DMS53 (cell line): ENCODE results near the gene CRCP.
"Not testable (repeated sequence)": the region's sequence is repeated elsewhere in the genome, so short reads cannot be mapped to it uniquely, and the experiment has no call there.

Experiments
- DNase-seq: peaks from one replicate; lab custom pipeline; 2025; lab: John Stamatoyannopoulos, UW

CRCP gene

DNA sequence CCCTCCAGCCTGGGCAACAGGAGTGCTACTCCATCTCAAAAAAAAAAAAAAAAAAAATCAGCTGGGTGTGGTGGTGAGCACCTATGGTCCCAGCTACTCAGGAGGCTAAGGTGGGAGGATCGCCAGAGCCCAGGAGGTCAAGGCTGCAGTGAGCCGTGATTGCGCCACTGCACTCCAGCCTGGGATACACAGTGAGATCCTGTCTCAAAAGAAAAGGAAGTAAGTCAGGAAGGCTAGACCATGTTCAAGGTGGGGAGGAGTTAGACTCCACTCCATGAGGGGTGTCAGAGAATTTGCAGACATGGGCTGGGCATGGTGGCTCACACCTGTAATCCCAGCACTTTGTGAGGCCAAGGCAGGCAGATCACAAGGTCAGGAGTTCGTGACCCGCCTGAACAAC lies 6.2 kb upstream of the CRCP start:
- not testable (repeated sequence) for DNase-seq

DNA sequence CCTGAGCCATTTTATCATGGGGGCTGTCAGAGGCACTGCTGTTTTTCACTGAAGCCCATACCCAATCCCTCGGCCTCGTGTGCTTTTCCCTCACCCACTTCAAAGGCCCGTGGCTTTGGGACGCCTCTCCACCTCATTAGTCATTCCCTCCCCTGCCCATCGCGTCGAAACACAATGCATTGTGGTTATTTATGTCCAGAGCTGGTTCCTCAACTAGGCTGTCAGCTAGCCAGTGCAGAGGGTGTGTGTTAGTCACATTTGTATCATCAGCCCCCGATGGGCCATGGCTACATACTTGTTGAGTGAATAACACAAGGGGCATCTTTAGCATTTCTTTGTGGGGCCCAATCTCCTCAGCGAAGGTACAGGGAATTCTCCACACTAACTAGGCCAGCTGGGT lies 3.8 kb upstream of the CRCP start:
- no peak for DNase-seq

DNA sequence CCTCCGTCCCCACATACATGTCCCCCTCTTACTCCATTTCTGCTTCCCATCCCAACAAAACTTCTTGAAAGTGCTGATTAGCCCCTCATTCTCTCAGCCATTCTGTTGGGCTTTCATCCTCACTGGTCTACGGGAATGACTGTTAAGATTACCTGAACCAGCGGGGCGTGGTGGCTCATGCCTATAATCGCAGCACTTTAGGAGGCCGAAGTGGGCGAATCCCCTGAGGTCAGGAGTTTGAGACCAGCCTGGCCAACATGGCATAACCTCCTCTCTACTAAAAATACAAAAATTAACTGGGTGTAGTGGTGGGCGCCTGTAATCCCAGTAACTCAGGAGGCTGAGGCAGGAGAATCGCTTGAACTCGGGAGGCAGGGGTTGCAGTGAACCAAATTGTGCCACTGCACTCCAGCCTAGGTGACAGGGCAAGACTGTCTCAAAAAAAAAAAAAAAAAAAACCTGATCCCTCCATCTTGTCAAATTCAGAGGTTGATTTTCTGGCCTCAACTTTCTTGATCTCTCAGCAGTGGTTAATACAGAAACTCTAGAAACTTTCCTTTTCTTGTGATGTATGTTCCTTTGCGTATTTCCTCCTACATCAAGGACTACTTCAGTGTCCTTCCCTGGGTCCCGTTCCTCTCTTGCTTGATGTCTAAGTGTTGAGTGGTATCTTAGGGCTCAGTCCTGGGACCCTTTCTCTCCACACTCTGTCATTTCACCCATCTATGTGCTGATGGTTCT lies 2.2 kb downstream of the CRCP start:
- not testable (repeated sequence) for DNase-seq

DNA sequence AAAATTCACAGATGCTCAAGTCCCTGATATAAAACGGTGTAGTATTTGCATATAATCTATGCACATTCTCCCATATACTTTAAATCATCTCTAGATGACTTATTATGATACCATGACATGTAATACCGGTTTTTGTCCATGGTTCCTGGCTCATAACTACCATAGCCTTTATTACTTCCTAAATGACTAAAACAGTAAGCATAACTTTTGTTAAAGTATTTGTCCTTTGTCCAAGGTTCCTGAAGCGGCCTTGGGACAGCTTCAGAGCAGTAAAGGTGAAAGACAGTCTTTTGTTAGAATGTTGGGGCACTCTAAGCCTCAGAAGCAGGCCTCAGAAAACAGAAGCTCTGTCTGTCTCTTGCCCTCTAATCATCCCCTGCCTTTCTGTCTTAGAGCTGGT lies 4.0 kb downstream of the CRCP start:
- no peak for DNase-seq

DNA sequence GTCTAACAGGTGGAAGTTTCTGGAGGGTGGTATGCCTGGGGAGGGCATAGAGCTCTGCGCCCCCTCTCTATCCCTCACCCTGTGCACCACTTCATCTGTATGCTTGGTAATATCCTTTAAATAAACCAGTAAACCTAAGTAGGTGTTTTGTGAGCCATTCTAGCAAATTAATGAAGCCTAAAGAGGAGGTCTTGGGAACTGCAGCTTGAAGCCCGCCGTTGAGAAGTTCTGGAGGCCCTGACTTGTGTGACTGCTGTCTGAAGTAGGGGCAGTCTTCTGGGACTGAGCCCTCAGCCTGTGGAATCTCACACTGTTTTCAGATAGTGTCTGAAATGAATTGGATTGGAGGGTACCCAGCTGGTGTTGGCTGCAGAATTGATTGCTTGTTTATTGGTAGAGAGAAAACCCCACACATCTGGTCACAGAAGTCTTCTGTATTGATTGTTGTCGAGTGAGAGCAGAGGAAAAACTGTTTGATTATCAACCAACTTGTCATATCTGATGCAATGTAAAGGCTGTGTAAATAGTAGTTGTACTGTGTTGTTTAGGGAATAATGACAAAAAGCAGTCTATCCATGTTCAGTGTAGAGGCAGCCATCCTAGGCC lies 4.7 kb downstream of the CRCP start:
- DNase-seq = no peak

DNA sequence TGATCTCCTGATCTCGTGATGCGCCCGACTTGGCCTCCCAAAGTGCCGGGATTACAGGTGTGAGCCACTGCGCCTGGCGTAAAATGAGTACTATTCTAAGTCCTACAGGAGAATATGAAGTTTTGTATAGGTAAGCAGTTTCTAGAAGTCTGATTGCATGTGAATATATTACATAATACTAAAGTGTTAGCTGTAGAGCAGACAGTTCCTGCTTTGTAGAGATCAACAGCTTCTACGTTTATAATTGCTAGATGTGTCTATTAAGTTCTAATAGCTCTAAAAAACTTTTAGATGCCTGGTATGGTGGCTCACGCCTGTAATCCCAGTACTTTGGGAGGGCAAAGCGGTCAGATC lies 8.5 kb downstream of the CRCP start:
- no peak for DNase-seq

DNA sequence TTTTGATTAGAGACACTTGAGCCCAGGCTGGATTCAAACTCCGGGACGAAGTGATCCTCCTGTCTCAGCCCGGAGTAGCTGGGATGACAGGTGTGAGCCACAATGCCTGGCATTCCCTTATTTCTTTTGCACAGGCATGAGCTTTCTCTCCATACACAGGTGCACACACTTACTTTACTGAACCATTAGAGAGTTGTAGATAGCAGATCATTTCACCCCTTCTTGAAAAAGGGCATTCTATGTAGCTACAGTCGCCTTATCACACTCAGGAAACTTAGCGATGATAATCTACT lies 9.9 kb downstream of the CRCP start:
- not testable (repeated sequence) for DNase-seq

DNA sequence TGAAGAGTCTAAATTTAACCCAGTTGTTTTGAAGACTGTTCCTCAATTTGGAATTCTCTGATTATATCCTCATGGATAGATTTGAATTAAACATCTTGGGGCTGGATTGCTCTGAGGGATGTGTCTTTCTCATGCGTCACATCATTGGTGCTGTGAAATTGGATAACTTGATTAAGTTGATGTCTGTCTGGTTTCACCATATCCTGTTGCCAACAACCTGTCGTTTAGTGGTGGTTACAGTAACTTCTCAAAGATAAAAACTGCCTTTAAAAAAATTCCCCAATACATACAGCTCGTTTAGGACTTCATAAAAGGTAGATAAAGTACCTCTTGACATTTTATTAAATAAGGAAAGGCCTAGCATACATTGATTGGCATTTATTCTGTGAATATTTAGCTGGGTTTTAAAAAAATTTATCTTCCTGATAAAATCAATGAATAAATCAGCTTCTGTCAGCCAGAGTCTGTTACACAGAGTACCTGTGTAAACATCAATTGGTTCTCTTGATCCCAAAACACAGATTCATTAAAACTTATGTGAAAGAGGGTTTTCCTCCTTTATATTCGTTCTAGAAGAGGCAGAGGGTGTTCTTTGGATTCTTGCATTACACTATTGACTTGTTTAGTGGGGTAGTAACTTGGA lies 10.5 kb downstream of the CRCP start:
- no peak for DNase-seq

DNA sequence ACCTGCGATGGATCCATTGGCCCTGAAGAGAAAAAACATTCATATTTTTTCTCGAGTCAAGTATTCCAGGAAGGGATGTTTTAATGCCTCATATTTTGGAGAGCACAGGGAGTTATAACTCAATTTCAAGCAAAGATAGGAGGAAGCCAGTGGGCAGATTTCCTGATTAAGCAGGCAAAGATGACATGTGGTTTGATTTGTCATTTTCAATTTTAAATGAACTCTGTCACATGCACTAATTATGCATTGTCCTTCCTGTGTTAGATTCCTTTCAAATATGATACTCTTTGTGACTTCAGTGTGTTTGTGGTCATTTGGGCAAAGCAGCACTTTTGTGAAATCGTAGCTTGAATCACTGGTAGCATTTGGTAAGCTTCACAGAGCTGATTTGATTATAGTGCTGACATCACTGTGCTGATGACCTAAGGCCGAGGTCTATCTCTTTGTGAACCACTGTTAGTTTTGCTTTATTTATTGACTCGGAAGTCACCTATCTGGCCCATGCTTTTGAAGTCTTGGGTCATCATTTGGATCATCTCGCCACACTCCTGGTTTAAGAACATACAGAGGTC lies 11.2 kb downstream of the CRCP start:
- not testable (repeated sequence) for DNase-seq

DNA sequence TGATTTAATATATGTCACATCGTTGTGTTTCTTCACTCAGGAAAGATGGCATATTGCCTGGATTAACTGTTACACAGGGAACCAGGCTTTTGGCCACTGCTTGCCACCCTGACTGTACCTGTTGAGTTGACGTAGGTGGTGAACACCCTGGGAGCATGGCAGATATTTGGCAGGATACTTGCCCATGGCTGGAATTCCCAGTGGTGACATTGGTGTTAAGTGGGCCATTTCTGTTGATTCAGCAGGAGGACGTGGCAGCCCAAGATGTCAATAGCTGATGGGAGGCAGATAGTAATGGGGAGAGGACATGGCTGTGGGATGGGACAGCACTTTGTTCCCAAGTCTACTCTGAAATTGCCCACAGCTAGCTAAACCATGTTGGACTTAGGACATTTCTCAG lies 12.5 kb downstream of the CRCP start:
- not testable (repeated sequence) for DNase-seq

DNA sequence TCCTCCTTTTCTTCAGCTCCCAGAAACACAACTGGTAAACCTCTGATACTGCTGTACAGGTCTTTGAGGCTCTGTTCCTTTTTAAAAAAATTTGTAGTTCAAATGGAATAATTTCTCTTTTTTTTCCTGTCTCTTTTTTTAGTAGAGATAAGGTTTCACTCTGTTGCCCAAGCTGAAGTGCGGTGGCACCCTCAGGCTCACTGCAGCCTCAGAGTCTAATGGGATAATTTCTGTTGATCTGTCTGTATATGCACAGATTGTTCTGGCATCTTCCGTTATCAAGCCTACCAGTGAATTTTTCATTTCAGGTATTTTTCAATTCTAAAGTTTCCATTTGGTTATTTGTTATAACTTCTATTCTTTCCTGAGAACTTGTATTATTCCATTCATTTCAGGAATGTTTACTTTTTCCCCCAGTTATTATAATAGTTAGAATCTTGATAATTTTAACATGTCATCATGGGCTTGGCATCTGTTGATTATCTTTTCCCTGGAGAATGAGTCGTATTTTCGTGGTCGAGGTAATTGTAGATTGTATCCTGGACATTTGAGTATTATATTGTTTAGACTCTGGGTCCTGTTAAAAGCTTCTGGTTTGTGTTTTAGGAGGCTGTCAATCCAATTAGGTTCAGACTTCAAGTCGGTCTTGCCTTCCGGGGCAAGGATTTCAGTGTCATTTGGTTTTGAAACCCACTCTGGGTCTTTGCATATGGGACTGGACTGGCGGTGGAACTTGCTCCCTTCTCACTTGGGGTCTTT lies 24.5 kb downstream of the CRCP start:
- DNase-seq = no peak

DNA sequence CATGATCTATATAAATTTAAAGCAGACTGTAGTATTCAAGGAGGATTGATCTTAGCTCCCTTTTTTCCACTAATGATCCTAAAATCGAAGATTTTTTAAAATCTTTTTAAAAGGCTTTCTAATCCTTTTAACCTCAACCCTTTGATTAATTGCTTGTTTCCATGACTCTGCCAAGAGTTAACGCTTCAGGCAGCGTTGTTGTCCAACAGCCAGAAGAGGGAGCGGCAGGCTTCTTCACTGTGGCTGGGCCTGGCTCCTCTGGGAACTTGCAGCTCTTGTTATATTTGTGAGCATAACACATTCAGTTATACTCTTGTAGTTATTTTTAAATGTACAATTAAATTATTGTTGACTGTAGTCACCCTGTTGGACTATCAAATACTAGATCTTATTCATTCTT lies 26.3 kb downstream of the CRCP start:
- DNase-seq = peak; percentile 43

DNA sequence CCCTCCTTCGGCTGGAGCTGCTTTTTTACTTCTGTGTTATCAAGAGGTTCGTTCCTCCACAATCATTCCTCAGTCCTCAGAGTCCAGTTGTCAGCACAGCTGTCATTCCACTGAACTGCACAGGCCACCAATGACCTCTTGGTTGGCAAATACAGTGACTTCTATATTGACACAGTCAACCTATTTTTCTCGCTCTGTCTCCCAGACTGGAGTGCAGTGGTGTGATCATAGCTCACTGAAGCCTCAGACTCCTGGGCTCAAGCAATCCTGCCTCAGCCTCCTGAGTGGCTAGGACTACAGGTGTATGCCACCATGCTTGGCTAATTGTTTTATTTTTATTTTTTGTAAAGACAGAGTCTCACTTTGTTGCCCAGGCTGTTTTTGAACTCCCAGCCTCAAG lies 27.7 kb downstream of the CRCP start:
- no peak for DNase-seq

DNA sequence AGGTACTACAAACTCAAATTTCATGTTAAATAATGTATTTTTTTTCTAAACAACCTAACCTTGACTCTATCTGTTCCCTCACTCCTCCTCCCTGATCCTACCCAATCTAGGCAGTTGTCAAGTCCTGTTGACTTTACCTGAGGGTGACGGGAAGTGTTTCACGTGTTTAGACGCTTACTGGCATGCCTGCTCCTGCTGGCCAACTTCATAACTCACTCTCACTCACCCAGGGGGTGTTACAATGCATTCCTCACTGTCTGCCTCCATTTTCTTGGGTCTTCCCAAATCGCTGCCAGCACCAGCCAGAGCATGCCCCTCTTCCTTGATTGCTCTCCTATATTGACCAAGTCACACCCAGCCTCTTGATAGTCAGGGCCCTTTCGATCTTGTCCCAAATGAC lies 28.3 kb downstream of the CRCP start:
- DNase-seq = no peak

DNA sequence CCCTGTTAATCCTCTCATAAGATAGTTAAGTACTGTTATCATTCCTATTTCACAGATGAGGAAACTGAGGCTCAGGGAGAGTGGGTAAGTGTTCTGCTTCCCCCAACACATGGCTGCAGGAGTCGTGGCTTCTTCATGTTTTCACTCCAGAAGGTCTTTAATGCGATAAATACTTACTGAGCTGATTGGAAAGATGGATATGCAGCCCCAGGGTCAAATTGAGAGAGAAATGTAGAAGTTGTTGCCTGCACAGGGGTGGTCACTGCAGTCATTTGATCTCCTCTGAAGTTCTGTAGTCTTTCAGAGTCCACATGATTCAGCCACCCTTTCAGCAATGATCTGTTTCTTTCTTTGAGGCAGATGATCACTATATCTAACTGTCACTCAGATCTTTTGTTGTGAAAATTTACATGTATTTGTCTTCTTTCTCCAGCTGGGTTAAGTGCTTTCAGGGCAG lies 29.3 kb downstream of the CRCP start:
- DNase-seq = no peak

DNA sequence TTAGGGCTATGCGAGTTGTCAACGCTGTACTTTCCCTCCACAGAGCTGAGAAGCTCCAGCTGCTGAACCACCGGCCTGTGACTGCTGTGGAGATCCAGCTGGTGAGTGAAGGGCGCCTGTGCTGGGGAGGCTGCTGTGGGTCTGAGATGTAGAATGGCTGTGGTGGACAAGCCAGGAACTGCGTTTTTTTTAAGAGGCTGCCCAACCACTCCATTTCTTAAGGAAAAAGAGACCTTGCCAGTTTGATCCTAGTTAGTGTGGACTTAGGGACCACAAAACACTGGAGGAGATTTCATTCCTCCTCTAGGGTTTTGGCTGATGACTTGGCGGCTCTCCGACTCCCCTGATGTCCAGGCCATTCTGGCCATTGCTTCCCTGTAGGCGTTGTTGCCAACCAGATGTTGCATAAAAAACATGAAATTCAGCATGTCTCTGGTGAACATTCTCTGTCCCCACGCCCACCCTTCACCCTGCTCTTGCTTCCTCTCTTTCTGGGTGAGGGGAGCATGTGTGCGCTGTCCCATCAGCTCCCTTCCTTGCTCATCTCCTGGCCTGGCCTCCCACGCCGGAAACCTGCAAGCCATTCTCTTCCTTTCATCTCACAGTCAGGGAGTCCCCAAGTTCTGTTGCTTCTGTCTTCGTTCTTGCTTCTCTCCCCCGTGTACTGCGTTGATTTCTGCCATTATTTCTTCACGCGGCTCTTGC lies 30.9 kb downstream of the CRCP start:
- DNase-seq = no peak

DNA sequence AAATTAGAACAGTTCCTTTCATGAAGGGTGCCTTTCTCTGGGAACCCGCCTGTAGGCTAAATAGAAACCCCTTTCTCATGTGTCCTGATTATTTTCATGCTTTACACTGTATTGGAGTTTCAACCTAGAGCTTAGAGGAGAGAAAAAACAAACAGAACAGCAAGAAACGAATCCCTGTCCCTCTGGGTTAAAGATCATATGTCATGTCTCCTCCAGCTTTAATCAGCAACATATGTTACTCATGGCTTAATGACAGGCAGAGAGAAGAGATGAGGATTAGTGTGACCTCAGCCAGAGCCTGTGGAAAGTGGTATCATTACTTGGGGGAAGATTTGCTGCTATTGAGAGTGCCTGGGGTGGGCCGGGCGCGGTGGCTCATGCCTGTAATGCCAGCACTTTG lies 32.1 kb downstream of the CRCP start:
- no peak for DNase-seq

DNA sequence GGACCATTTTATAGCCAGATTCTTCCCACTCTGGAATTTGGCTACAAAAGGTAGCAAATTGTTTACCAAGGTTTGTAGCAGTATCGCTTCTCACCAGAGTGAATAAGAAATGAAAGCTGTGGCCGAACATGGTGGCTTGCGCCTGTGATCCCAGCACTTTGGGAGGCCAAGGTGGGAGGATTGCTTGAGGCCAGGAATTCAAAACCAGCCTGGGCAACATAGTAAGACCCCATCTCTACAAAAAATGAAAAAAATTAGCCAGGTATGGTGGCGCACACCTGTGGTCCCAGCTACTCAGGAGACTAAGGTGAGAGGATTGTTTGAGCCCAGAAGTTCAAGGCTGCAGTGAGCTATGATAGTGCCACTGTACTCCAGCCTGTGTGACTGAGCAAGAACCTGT lies 33.0 kb downstream of the CRCP start:
- not testable (repeated sequence) for DNase-seq

DNA sequence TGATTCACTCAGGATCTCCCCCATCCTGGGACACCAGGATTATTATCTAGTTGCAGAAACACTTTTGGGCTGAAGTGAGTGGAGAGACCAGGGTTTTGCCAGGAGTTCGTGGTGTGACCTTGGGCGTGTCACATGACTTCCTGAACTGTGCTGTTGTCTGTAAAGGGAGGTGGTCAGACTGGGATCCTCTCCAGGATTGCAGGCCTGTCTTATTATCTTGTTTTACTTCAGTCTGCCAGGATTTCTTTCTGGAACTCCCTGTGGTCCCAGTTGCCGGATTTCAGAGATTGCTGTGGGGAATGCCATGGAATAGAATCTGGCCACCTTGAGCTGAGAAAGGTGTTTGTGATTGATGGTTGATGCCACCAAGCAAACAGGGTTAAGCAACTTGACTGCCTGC lies 35.8 kb downstream of the CRCP start:
- no peak for DNase-seq

DNA sequence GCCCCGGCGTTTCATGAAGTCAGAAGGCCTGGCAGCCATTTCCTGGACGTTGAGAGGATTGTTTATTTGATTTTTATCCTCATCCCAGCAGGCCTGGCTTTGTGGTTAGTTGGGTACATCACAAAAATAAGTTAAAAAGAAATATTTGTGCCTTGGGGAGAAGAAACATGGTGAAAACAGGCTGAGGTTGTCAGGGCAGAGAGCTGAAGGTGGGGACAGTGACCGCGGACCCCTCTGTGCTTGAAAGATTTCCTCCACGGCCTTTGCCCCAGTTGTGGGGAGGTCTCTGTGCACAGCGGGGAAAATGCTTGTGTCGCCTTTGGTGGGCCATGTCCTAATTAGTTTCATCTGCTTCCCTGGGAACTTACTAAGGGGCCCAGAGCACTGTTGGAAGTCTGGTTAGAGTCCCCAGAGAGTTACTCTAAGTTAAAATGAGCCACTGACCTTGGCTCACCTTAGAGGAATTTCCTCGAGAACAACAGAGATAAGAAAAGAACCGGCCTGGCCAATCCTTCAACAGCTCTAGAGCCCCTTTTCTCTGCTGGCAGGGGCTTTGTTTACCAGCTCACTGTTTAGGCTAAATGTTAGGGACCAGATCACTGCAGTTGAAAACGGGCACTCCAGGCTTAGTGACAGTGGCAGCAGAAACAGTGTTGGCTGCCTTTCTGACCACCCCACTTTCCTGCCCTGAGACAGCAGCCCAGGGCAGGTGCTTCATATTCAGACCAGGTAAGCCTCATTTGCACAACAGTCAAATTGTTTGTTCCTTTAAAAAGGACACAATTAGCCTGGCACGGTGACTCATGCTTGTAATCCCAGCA lies 37.9 kb downstream of the CRCP start:
- peak; percentile 32 for DNase-seq

DNA sequence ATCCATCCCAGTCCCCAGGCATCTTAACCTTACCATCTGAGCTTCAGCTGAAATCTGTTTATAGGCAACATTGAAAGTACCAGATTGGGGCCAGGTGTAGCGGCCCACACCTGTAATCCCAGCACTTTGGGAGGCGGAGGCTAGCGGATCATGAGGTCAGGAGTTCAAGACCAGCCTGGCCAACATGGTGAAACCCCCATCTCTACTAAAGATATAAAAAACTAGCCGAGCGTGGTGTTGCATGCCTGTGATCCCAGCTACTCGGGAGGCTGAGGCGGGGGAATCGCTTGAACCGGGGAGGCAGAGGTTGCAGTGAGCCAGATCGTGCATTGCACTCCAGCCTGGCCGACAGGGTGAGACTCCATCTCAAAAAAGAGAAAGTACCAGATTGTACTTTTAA lies 39.0 kb downstream of the CRCP start:
- no peak for DNase-seq
